ENCODE measurements around the gene DCAF6.

DCAF6 gene

DNA sequence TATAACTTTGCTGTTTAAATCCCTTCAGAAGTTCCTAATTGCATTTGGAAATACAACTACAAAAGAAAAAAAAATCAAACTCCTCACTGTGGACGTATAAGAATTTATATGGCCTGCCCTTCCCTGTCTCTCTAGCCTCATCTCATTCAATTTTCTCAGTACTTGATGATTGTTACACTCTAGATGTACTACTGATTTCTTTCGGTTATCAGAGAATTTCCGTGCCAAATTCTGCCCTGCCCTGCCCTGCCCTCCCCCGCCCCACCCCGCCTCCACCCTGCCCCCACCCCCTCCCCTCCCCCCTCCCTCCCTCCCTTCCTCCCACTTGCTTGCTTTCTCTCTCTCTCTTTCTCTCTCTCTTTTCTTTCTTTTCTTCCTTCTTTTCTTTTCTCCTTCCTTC lies 72.1 kb downstream of the DCAF6 start:
- H3K4me2 ChIP-seq (ENCODE audit: low read length, poor library complexity, severe bottlenecking) = no peak overlapping the region
- no peaks in the 10 kb centered on the region for H3K27me3 ChIP-seq (ENCODE audit: control insufficient read depth in 1 of 2, insufficient read depth in 1 of 2, low read length in 2 of 2)
- H3K18ac ChIP-seq (ENCODE audit: low read depth in 1 of 2, low read length in 2 of 2) = no peak overlapping the region
- H2AK5ac ChIP-seq (ENCODE audit: low read length, severe bottlenecking) = no peak overlapping the region
- H4K8ac ChIP-seq (ENCODE audit: low read length) = no peak overlapping the region
- H2BK12ac ChIP-seq (ENCODE audit: low read length in 2 of 2) = no peak overlapping the region
- H3K27ac ChIP-seq (ENCODE audit: low read length, poor library complexity, severe bottlenecking) = no peak overlapping the region
- peaks cover 6 to 77% of the 10 kb centered on the region in 2 experiments for H3K36me3 ChIP-seq (ENCODE audit: control insufficient read depth in 1 of 2, insufficient read depth in 2 of 2, low read depth in 1 of 2, low read length in 2 of 2)
- no peak overlapping the region for H4K91ac ChIP-seq (ENCODE audit: low read length)
- H3K4ac ChIP-seq (ENCODE audit: low read depth in 1 of 2, low read length in 2 of 2) = no peak overlapping the region
- H3K9me3 ChIP-seq (ENCODE audit: control insufficient read depth, low read length) = no peaks in the 10 kb centered on the region
- H2BK15ac ChIP-seq (ENCODE audit: low read depth, poor library complexity, severe bottlenecking) = no peak overlapping the region
- H2BK5ac ChIP-seq (ENCODE audit: low read depth, low read length, poor library complexity, severe bottlenecking) = no peak overlapping the region
- no peak overlapping the region for H2AFZ ChIP-seq (ENCODE audit: low read depth, low read length)
- no peak overlapping the region for H3K14ac ChIP-seq (ENCODE audit: low read length in 2 of 2)
- H3K9ac ChIP-seq (ENCODE audit: low read length) = no peak overlapping the region
- H3K4me3 ChIP-seq (ENCODE audit: insufficient read depth in 1 of 2, low read depth in 1 of 2, low read length in 2 of 2) = no peak overlapping the region
- WGBS = 75% methylated on average over 1 of the region's 5 CpGs
- no peak for DNase-seq
- H3K23ac ChIP-seq (ENCODE audit: low read length in 2 of 2) = no peak overlapping the region
- peaks cover under 1% of the 10 kb centered on the region for H3K4me1 ChIP-seq (ENCODE audit: control insufficient read depth, insufficient read depth, low read depth, low read length)
- H2BK120ac ChIP-seq (ENCODE audit: low read depth, low read length) = no peak overlapping the region
- H3K79me1 ChIP-seq (replicated peaks; ENCODE audit: low read length, poor library complexity, severe bottlenecking) = peaks cover 7% of the 10 kb centered on the region

DNA sequence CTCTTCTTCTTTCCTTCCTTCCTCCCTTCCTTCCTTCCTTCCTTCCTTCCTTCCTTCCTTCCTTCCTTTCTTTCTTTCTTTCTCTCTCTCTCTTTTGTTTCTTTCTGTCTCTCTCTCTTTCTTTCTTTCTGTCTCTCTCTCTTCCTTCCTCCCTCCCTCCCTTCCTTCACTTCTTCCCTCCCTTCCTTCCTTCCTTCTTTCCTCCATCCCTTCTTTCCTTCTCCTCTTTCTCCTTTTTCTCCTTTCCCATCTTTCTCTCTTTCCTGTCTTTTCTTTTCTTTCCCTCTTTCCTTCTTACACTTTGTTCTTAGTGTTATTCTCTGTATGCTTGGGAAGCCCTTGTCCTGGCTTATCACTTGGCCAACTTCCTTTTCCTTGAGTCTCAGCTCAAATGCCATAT lies 72.8 kb downstream of the DCAF6 start:
- Histone ChIP-seq H2AFZ (ENCODE audit: low read depth, low read length) (no peak overlapping the region), H3K36me3 (ENCODE audit: control insufficient read depth in 1 of 2, insufficient read depth in 2 of 2, low read depth in 1 of 2, low read length in 2 of 2) (peaks cover 6 to 77% of the 10 kb centered on the region in 2 experiments), H2BK5ac (ENCODE audit: low read depth, low read length, poor library complexity, severe bottlenecking) (no peak overlapping the region), H3K14ac (ENCODE audit: low read length in 2 of 2) (no peak overlapping the region), H4K8ac (ENCODE audit: low read length) (no peak overlapping the region), H3K4ac (ENCODE audit: low read depth in 1 of 2, low read length in 2 of 2) (no peak overlapping the region), H2BK15ac (ENCODE audit: low read depth, poor library complexity, severe bottlenecking) (no peak overlapping the region), H3K18ac (ENCODE audit: low read depth in 1 of 2, low read length in 2 of 2) (no peak overlapping the region), H3K9me3 (ENCODE audit: control insufficient read depth, low read length) (no peaks in the 10 kb centered on the region), H3K4me3 (ENCODE audit: insufficient read depth in 1 of 2, low read depth in 1 of 2, low read length in 2 of 2) (no peak overlapping the region), H3K9ac (ENCODE audit: low read length) (no peak overlapping the region), H2AK5ac (ENCODE audit: low read length, severe bottlenecking) (no peak overlapping the region), H3K27me3 (ENCODE audit: control insufficient read depth in 1 of 2, insufficient read depth in 1 of 2, low read length in 2 of 2) (no peaks in the 10 kb centered on the region), H3K4me1 (ENCODE audit: control insufficient read depth, insufficient read depth, low read depth, low read length) (peaks cover 2% of the 10 kb centered on the region), H4K91ac (ENCODE audit: low read length) (no peak overlapping the region), H3K4me2 (ENCODE audit: low read length, poor library complexity, severe bottlenecking) (no peak overlapping the region), H3K23ac (ENCODE audit: low read length in 2 of 2) (no peak overlapping the region), H2BK12ac (ENCODE audit: low read length in 2 of 2) (no peak overlapping the region), H2BK120ac (ENCODE audit: low read depth, low read length) (no peak overlapping the region), H3K27ac (ENCODE audit: low read length, poor library complexity, severe bottlenecking) (no peak overlapping the region), H3K79me1 (replicated peaks; ENCODE audit: low read length, poor library complexity, severe bottlenecking) (peaks cover 10% of the 10 kb centered on the region)
- DNase-seq = no peak

DNA sequence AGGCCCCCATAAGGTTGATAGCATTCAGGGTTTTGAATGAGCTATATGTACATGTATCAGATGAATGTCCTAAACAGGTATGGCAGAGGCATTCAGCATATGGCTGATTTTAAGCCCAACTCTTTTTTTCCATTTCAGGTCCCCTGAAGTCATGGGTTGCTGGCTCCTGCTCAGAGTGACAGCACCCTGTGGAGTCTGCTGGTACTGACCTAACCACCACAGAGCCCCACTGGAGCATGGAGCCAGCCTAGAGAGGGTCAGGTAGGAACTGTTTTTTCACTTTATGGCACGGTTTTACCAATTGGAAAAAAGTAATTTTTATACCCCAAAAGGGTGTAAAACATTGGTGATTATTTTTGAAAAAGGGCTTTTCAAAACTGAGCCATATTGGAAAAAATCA lies 82.9 kb downstream of the DCAF6 start:
- H3K14ac ChIP-seq (ENCODE audit: low read length in 2 of 2) = no peak overlapping the region
- H2BK15ac ChIP-seq (ENCODE audit: low read depth, poor library complexity, severe bottlenecking) = no peak overlapping the region
- H2BK120ac ChIP-seq (ENCODE audit: low read depth, low read length) = no peak overlapping the region
- H2AFZ ChIP-seq (ENCODE audit: low read depth, low read length) = no peak overlapping the region
- no peak overlapping the region for H3K18ac ChIP-seq (ENCODE audit: low read depth in 1 of 2, low read length in 2 of 2)
- no peak overlapping the region for H4K91ac ChIP-seq (ENCODE audit: low read length)
- WGBS = no CpG with 5 or more reads among the region's 1 CpG
- H3K4me2 ChIP-seq (ENCODE audit: low read length, poor library complexity, severe bottlenecking) = no peak overlapping the region
- no peak overlapping the region for H2AK5ac ChIP-seq (ENCODE audit: low read length, severe bottlenecking)
- H3K27ac ChIP-seq (ENCODE audit: low read length, poor library complexity, severe bottlenecking) = no peak overlapping the region
- H3K27me3 ChIP-seq (ENCODE audit: control insufficient read depth in 1 of 2, insufficient read depth in 1 of 2, low read length in 2 of 2) = no peaks in the 10 kb centered on the region
- H4K8ac ChIP-seq (ENCODE audit: low read length) = no peak overlapping the region
- H3K9me3 ChIP-seq (ENCODE audit: control insufficient read depth, low read length) = no peaks in the 10 kb centered on the region
- peaks cover 15% of the 10 kb centered on the region for H3K79me1 ChIP-seq (replicated peaks; ENCODE audit: low read length, poor library complexity, severe bottlenecking)
- no peak overlapping the region for H3K9ac ChIP-seq (ENCODE audit: low read length)
- H3K4me1 ChIP-seq (ENCODE audit: control insufficient read depth, insufficient read depth, low read depth, low read length) = peaks cover 2% of the 10 kb centered on the region
- H3K4me3 ChIP-seq (ENCODE audit: insufficient read depth in 1 of 2, low read depth in 1 of 2, low read length in 2 of 2) = no peak overlapping the region
- H2BK12ac ChIP-seq (ENCODE audit: low read length in 2 of 2) = no peak overlapping the region
- no peak for DNase-seq
- no peak overlapping the region for H2BK5ac ChIP-seq (ENCODE audit: low read depth, low read length, poor library complexity, severe bottlenecking)
- no peak overlapping the region for H3K4ac ChIP-seq (ENCODE audit: low read depth in 1 of 2, low read length in 2 of 2)
- no peak overlapping the region for H3K23ac ChIP-seq (ENCODE audit: low read length in 2 of 2)
- H3K36me3 ChIP-seq (ENCODE audit: control insufficient read depth in 1 of 2, insufficient read depth in 2 of 2, low read depth in 1 of 2, low read length in 2 of 2) = peaks cover 14 to 79% of the 10 kb centered on the region in 2 experiments

DNA sequence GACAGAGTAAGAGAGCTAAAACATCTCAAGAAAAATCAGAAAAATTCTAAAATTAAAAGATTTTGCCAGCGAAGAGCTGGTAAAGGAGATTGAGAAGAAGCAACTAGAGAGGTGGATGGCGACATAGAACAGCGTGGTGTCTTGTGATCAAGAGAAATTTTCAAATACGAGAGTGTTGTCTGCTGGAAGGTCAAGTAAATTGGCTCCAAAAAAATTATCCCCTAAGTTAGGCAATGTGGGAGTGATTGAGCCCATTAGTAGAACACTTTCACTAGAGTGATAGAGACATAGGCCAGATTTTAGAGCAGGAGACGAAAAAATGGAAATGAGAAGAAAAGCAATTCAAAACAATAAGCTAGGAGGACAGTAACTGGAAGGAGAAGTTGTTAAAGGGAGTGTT lies 94.7 kb downstream of the DCAF6 start:
- no peak overlapping the region for H4K8ac ChIP-seq (ENCODE audit: low read length)
- H2BK12ac ChIP-seq (ENCODE audit: low read length in 2 of 2) = no peak overlapping the region

More for the DNA sequence above, 94.7 kb downstream of the DCAF6 start:
- H3K36me3 ChIP-seq (ENCODE audit: control insufficient read depth in 1 of 2, insufficient read depth in 2 of 2, low read depth in 1 of 2, low read length in 2 of 2) = peaks cover 3 to 74% of the 10 kb centered on the region in 2 experiments
- H2BK120ac ChIP-seq (ENCODE audit: low read depth, low read length) = no peak overlapping the region
- no peak overlapping the region for H4K91ac ChIP-seq (ENCODE audit: low read length)
- no peak overlapping the region for H3K27ac ChIP-seq (ENCODE audit: low read length, poor library complexity, severe bottlenecking)
- H3K9me3 ChIP-seq (ENCODE audit: control insufficient read depth, low read length) = no peaks in the 10 kb centered on the region
- H3K23ac ChIP-seq (ENCODE audit: low read length in 2 of 2) = no peak overlapping the region
- H3K18ac ChIP-seq (ENCODE audit: low read depth in 1 of 2, low read length in 2 of 2) = no peak overlapping the region
- H3K79me1 ChIP-seq (replicated peaks; ENCODE audit: low read length, poor library complexity, severe bottlenecking) = peaks cover 3% of the 10 kb centered on the region
- no peak overlapping the region for H2BK5ac ChIP-seq (ENCODE audit: low read depth, low read length, poor library complexity, severe bottlenecking)
- H3K14ac ChIP-seq (ENCODE audit: low read length in 2 of 2) = no peak overlapping the region
- H2AK5ac ChIP-seq (ENCODE audit: low read length, severe bottlenecking) = no peak overlapping the region
- no peak overlapping the region for H3K9ac ChIP-seq (ENCODE audit: low read length)
- H3K27me3 ChIP-seq (ENCODE audit: control insufficient read depth in 1 of 2, insufficient read depth in 1 of 2, low read length in 2 of 2) = no peaks in the 10 kb centered on the region
- H3K4me3 ChIP-seq (ENCODE audit: insufficient read depth in 1 of 2, low read depth in 1 of 2, low read length in 2 of 2) = no peak overlapping the region
- H3K4me2 ChIP-seq (ENCODE audit: low read length, poor library complexity, severe bottlenecking) = no peak overlapping the region
- no peak overlapping the region for H2BK15ac ChIP-seq (ENCODE audit: low read depth, poor library complexity, severe bottlenecking)
- H3K4me1 ChIP-seq (ENCODE audit: control insufficient read depth, insufficient read depth, low read depth, low read length) = no peaks in the 10 kb centered on the region
- no peak overlapping the region for H3K4ac ChIP-seq (ENCODE audit: low read depth in 1 of 2, low read length in 2 of 2)
- WGBS = 98% methylated on average over 5 of the region's 5 CpGs
- H2AFZ ChIP-seq (ENCODE audit: low read depth, low read length) = no peak overlapping the region
- no peak for DNase-seq
